ENCODE results near the gene OXNAD1. TPM values are rescaled to one million over a fixed set of nuclear protein-coding genes. Genes with fewer than 3 reads are reported as not detected.

Gene OXNAD1
- total and polyA plus RNA-seq, 10 of the 15 experiments (the other 5 are each of a cell fraction or from before 2014, with no cell fraction given) = 5.6 to 27.8 (median 16.2) TPM

GRCh38 chr3:16233806-16234205 is 31.2 kb upstream of the OXNAD1 start:
- WGBS (ENCODE audit: insufficient coverage, insufficient replicate concordance, low lambda C conversion rate, missing lambda C conversion rate) = 0% methylated on average over 1 of the region's 1 CpG
- H3K9me3 ChIP-seq (replicated peaks; ENCODE audit: control insufficient read depth, insufficient read depth, low read length) = no peaks in the 10 kb centered on the region
- H3K79me2 ChIP-seq (ENCODE audit: control insufficient read depth, insufficient read depth, low read length) = no peaks in the 10 kb centered on the region
- H2AFZ ChIP-seq (ENCODE audit: control insufficient read depth, low read depth, low read length) = no peak overlapping the region
- H3K4me2 ChIP-seq (ENCODE audit: control insufficient read depth, insufficient read depth) = no peak overlapping the region
- no peaks in the 10 kb centered on the region for H4K20me1 ChIP-seq (ENCODE audit: control insufficient read depth, insufficient read depth)
- no peaks in the 10 kb centered on the region for H3K36me3 ChIP-seq (ENCODE audit: control insufficient read depth in 2 of 2, insufficient read depth in 2 of 2, low read length in 1 of 2)
- no peak overlapping the region for H3K9ac ChIP-seq (ENCODE audit: control insufficient read depth, insufficient read depth, low read length)
- ChIA-PET POLR2A (no interaction called here), SMC1A (ENCODE audit: uncharacterized antibody, unreplicated experiment) (interaction anchor here (1.1 to 1.5 kb wide), 2 partner anchors 14 to 57 kb away, joined by 3 to 6 read pairs; no protein-coding TSS in a partner anchor), CTCF (interaction anchor here (1.3 to 2.1 kb wide), 2 partner anchors 10 to 14 kb away, joined by 5 to 6 read pairs; no protein-coding TSS in a partner anchor), RAD21 (ENCODE audit: unreplicated experiment) (no interaction called here)
- FAIRE-seq = no peak
- H3K27ac ChIP-seq (ENCODE audit: control insufficient read depth, insufficient read depth) = no peak overlapping the region
- ATAC-seq = no peak
- no peak for DNase-seq (ENCODE audit: low read depth, low spot score)
- intact Hi-C loops (cut with micrococcal nuclease; ENCODE audit: unreplicated experiment) (no loop called here), in situ Hi-C loops (cut with MboI) (no loop called here)
- H3K4me1 ChIP-seq (ENCODE audit: control insufficient read depth, insufficient read depth, low read length) = no peaks in the 10 kb centered on the region
- BruUV-seq (replicated peaks) = no TSS peak
- no peak for TF ChIP-seq SIX5 (IDR thresholded peaks at IDR 0.05; ENCODE audit: low read depth, low read length, severe bottlenecking)
- TF ChIP-seq, protein P1, sequence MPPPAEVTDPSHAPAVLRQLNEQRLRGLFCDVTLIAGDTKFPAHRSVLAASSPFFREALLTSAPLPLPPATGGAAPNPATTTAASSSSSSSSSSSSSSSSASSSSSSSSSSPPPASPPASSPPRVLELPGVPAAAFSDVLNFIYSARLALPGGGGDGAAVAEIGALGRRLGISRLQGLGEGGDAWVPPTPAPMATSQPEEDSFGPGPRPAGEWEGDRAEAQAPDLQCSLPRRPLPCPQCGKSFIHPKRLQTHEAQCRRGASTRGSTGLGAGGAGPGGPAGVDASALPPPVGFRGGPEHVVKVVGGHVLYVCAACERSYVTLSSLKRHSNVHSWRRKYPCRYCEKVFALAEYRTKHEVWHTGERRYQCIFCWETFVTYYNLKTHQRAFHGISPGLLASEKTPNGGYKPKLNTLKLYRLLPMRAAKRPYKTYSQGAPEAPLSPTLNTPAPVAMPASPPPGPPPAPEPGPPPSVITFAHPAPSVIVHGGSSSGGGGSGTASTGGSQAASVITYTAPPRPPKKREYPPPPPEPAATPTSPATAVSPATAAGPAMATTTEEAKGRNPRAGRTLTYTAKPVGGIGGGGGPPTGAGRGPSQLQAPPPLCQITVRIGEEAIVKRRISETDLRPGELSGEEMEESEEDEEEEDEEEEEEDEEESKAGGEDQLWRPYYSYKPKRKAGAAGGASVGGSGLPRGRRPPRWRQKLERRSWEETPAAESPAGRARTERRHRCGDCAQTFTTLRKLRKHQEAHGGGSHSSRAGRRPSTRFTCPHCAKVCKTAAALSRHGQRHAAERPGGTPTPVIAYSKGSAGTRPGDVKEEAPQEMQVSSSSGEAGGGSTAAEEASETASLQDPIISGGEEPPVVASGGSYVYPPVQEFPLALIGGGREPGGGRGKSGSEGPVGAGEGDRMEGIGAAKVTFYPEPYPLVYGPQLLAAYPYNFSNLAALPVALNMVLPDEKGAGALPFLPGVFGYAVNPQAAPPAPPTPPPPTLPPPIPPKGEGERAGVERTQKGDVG (CRISPR knock-in tag; IDR thresholded peaks at IDR 0.05) = no peak
- no peak for TF ChIP-seq WRNIP1 (IDR thresholded peaks at IDR 0.05; ENCODE audit: borderline replicate concordance, low read depth, low read length)
- peaks cover 0 to 2% of the 10 kb centered on the region in 2 experiments; a peak in 1 of 4 replicates for H3K27me3 ChIP-seq (replicated peaks in 1 of 2; ENCODE audit: control insufficient read depth in 2 of 2, insufficient read depth in 2 of 2, low read length in 1 of 2)
- no peak overlapping the region for H3K4me3 ChIP-seq

GRCh38 chr3:16234281-16234680 is 30.7 kb upstream of the OXNAD1 start:
- Histone ChIP-seq H4K20me1 (ENCODE audit: control insufficient read depth, insufficient read depth) (no peaks in the 10 kb centered on the region), H2AFZ (ENCODE audit: control insufficient read depth, low read depth, low read length) (no peak overlapping the region), H3K27me3 (replicated peaks in 1 of 2; ENCODE audit: control insufficient read depth in 2 of 2, insufficient read depth in 2 of 2, low read length in 1 of 2) (peaks cover 0 to 2% of the 10 kb centered on the region in 2 experiments; a peak in 1 of 4 replicates), H3K9ac (ENCODE audit: control insufficient read depth, insufficient read depth, low read length) (no peak overlapping the region), H3K4me3 (no peak overlapping the region), H3K79me2 (ENCODE audit: control insufficient read depth, insufficient read depth, low read length) (no peaks in the 10 kb centered on the region), H3K36me3 (ENCODE audit: control insufficient read depth in 2 of 2, insufficient read depth in 2 of 2, low read length in 1 of 2) (no peaks in the 10 kb centered on the region), H3K4me1 (ENCODE audit: control insufficient read depth, insufficient read depth, low read length) (no peaks in the 10 kb centered on the region), H3K9me3 (replicated peaks; ENCODE audit: control insufficient read depth, insufficient read depth, low read length) (no peaks in the 10 kb centered on the region), H3K27ac (ENCODE audit: control insufficient read depth, insufficient read depth) (no peak overlapping the region), H3K4me2 (ENCODE audit: control insufficient read depth, insufficient read depth) (no peak overlapping the region)
- SMC1A ChIA-PET (ENCODE audit: uncharacterized antibody, unreplicated experiment) = interaction anchor here (1.5 kb wide), 1 partner anchor 14 kb away, joined by 6 read pairs; no protein-coding TSS in a partner anchor
- intact Hi-C loops (cut with micrococcal nuclease; ENCODE audit: unreplicated experiment) = no loop called here
- RAD21 ChIA-PET (ENCODE audit: unreplicated experiment) = no interaction called here
- CTCF ChIA-PET = interaction anchor here (0.5 to 2.1 kb wide), 4 partner anchors 9 to 532 kb away, joined by 3 to 6 read pairs (median 4); no protein-coding TSS in a partner anchor
- FAIRE-seq (no peak), DNase-seq (ENCODE audit: low read depth, low spot score) (no peak), ATAC-seq (no peak)
- 100% methylated on average over 2 of the region's 2 CpGs for WGBS (ENCODE audit: insufficient coverage, insufficient replicate concordance, low lambda C conversion rate, missing lambda C conversion rate)
- in situ Hi-C loops (cut with MboI) = no loop called here
- POLR2A ChIA-PET = no interaction called here
- BruUV-seq (replicated peaks) = no TSS peak
- TF ChIP-seq SREBF1 (IDR thresholded peaks at IDR 0.05; ENCODE audit: low read length) (no peak), EGR1 (IDR thresholded peaks at IDR 0.05; ENCODE audit: borderline replicate concordance in 1 of 2, low read depth in 2 of 2, low read length in 2 of 2) (no peak)
